IMR-90 (cell line): Measurements from ENCODE around the gene SLC24A3. TPM values are rescaled to one million over a fixed set of nuclear protein-coding genes. Genes with fewer than 3 reads are reported as not detected.

Source experiments
- ATAC-seq: fragments of 200-7000 bp; cut with Tn5 transposase; 2 replicates; pipeline ENCODE4 v1.9.1; 2020; ENCODE audit warnings: low read depth, mild to moderate bottlenecking, moderate library complexity
- BruUV-seq: library from RNA; stranded (reverse); fragments of 400-500 nt; replicated peaks from 2 replicates; lab custom pipeline; 2021; lab: Mats Ljungman, UMichigan
- CTCF ChIA-PET: fragments of 300-600 bp; formaldehyde crosslinking; extraction: SDS; loops from one replicate; lab custom pipeline; 2021; ENCODE audit warnings: antibody characterized with exemption; lab: Yijun Ruan, JAX
- POLR2A ChIA-PET: fragments of 300-600 bp; sonication (Branson Sonifier 250); formaldehyde crosslinking; loops from one replicate; lab custom pipeline; 2022; ENCODE audit warnings: antibody characterized with exemption; ENCODE audit not compliant: unreplicated experiment; lab: Charles Lee
- DNase-seq: peaks from one replicate; pipeline ENCODE4 v3.0.0; 2013
- H2AFZ ChIP-seq: replicated peaks from 2 replicates; pipeline ENCODE3; 2013; ENCODE audit warnings: low read length, mild to moderate bottlenecking; ENCODE audit not compliant: poor library complexity
- H2AK5ac ChIP-seq: 2 replicates; pipeline ENCODE4 v1.6.1; 2013; ENCODE audit warnings: low read depth, low read length, inconsistent platforms
- H2AK9ac ChIP-seq: replicated peaks from 2 replicates; pipeline ENCODE3; 2013; ENCODE audit warnings: mild to moderate bottlenecking, low read depth, low read length, moderate library complexity; ENCODE audit not compliant: poor library complexity
- H2BK120ac ChIP-seq: 2 replicates; pipeline ENCODE4 v1.6.1; 2013; ENCODE audit warnings: low read depth, low read length, inconsistent platforms
- H2BK15ac ChIP-seq: 3 replicates; pipeline ENCODE4 v1.6.1; 2013; ENCODE audit warnings: low read depth, low read length, inconsistent platforms
- H2BK20ac ChIP-seq: 2 replicates; pipeline ENCODE4 v1.6.1; 2013; ENCODE audit warnings: low read depth, mild to moderate bottlenecking, inconsistent platforms, low read length, moderate library complexity
- H2BK5ac ChIP-seq: 2 replicates; pipeline ENCODE4 v1.6.1; 2013; ENCODE audit warnings: mild to moderate bottlenecking, low read depth, low read length, inconsistent platforms; ENCODE audit not compliant: poor library complexity, severe bottlenecking
- H3K14ac ChIP-seq: replicated peaks from 2 replicates; pipeline ENCODE4 v1.6.1; 2013; ENCODE audit warnings: low read depth, low read length, inconsistent platforms
- H3K18ac ChIP-seq: 2 replicates; pipeline ENCODE4 v1.6.1; 2013; ENCODE audit warnings: low read depth, low read length, control low read depth
- H3K23ac ChIP-seq: 2 replicates; pipeline ENCODE4 v1.6.1; 2013; ENCODE audit warnings: low read depth, low read length, inconsistent platforms
- H3K27ac ChIP-seq: 2 replicates; pipeline ENCODE4 v1.5.1; 2013; ENCODE audit warnings: mild to moderate bottlenecking, control low read depth, low read length; ENCODE audit not compliant: insufficient read depth
- H3K27me3 ChIP-seq: 2 replicates; pipeline ENCODE4 v1.6.1; 2013; ENCODE audit warnings: low read length; ENCODE audit not compliant: control insufficient read depth, insufficient read depth
- H3K36me3 ChIP-seq: 2 replicates; pipeline ENCODE4 v1.6.1; 2013; ENCODE audit warnings: low read length, mixed read lengths; ENCODE audit not compliant: control insufficient read depth, insufficient read depth
- H3K4ac ChIP-seq: 2 replicates; pipeline ENCODE4 v1.6.1; 2013; ENCODE audit warnings: low read depth, low read length, inconsistent platforms
- H3K4me1 ChIP-seq: 2 replicates; pipeline ENCODE4 v1.6.1; 2013; ENCODE audit warnings: low read length, mixed read lengths; ENCODE audit not compliant: control insufficient read depth, insufficient read depth
- H3K4me2 ChIP-seq: 2 replicates; pipeline ENCODE4 v1.6.1; 2013; ENCODE audit warnings: low read depth, mild to moderate bottlenecking, control low read depth, low read length, moderate library complexity
- H3K4me3 ChIP-seq: 2 replicates; pipeline ENCODE4 v1.5.1; 2013; ENCODE audit warnings: low read depth, mild to moderate bottlenecking, control low read depth, low read length, moderate library complexity; ENCODE audit not compliant: insufficient read depth
- H3K56ac ChIP-seq: 2 replicates; pipeline ENCODE4 v1.6.1; 2013; ENCODE audit warnings: low read length, inconsistent platforms; ENCODE audit not compliant: insufficient read depth; ENCODE audit errors: extremely low read depth
- H3K79me1 ChIP-seq, 2 experiments: 2 replicates each; pipeline ENCODE4 v1.6.1; 2013; ENCODE audit warnings: low read length in 2 of 2, inconsistent platforms in 1 of 2, low read depth in 1 of 2
- H3K9ac ChIP-seq: 2 replicates; pipeline ENCODE4 v1.6.1; 2013; ENCODE audit warnings: low read depth, low read length, control low read depth
- H3K9me1 ChIP-seq: 2 replicates; pipeline ENCODE4 v1.6.1; 2013; ENCODE audit warnings: low read length, inconsistent platforms; ENCODE audit not compliant: insufficient read depth
- H3K9me3 ChIP-seq: 2 replicates; pipeline ENCODE4 v1.6.1; 2013; ENCODE audit warnings: low read length; ENCODE audit not compliant: control insufficient read depth, insufficient read depth
- H4K20me1 ChIP-seq: 2 replicates; pipeline ENCODE4 v1.6.1; 2013; ENCODE audit warnings: low read length, inconsistent platforms; ENCODE audit not compliant: insufficient read depth
- H4K5ac ChIP-seq: 2 replicates; pipeline ENCODE4 v1.6.1; 2013; ENCODE audit warnings: mild to moderate bottlenecking, low read depth, low read length, control low read depth
- H4K8ac ChIP-seq, 2 experiments: 2 replicates each; pipeline ENCODE4 v1.6.1; 2013; ENCODE audit warnings: low read depth in 2 of 2, low read length in 2 of 2, control low read depth in 1 of 2, inconsistent platforms in 1 of 2
- H4K91ac ChIP-seq: 2 replicates; pipeline ENCODE4 v1.6.1; 2013; ENCODE audit warnings: low read depth, low read length, inconsistent platforms; ENCODE audit not compliant: insufficient read depth
- BHLHE40 ChIP-seq: fragments of 150-350 bp; IDR thresholded peaks from 2 replicates; pipeline ENCODE4 v1.6.1; 2016; ENCODE audit warnings: mild to moderate bottlenecking, low read depth, low read length
- CEBPB ChIP-seq: IDR thresholded peaks from 2 replicates; pipeline ENCODE4 v1.6.1; 2012; ENCODE audit warnings: low read depth, low read length, improper control_type of control experiment
- CHD1 ChIP-seq: IDR thresholded peaks from 2 replicates; pipeline ENCODE4 v1.6.1; 2012; ENCODE audit warnings: low read depth, low read length, improper control_type of control experiment
- FOS ChIP-seq: fragments of 150-350 bp; IDR thresholded peaks from 2 replicates; pipeline ENCODE4 v1.6.1; 2016; ENCODE audit warnings: low read depth, low read length
- MAFK ChIP-seq: IDR thresholded peaks from 2 replicates; pipeline ENCODE4 v1.6.1; 2012; ENCODE audit warnings: low read depth, low read length, improper control_type of control experiment
- MAZ ChIP-seq: IDR thresholded peaks from 2 replicates; pipeline ENCODE4 v1.6.1; 2012; ENCODE audit warnings: low read depth, mild to moderate bottlenecking, low read length, improper control_type of control experiment, moderate library complexity, borderline replicate concordance
- MXI1 ChIP-seq: IDR thresholded peaks from 2 replicates; pipeline ENCODE4 v1.6.1; 2012; ENCODE audit warnings: low read depth, mild to moderate bottlenecking, low read length, moderate library complexity, borderline replicate concordance
- NFE2L2 ChIP-seq: fragments of 150-350 bp; IDR thresholded peaks from 2 replicates; pipeline ENCODE4 v1.6.1; 2016; ENCODE audit warnings: low read depth, mild to moderate bottlenecking, low read length
- POLR2A ChIP-seq: IDR thresholded peaks from 2 replicates; pipeline ENCODE4 v1.6.1; 2012; ENCODE audit warnings: mild to moderate bottlenecking, low read depth, low read length
- RAD21 ChIP-seq: IDR thresholded peaks from 2 replicates; pipeline ENCODE4 v1.6.1; 2012; ENCODE audit warnings: low read length, improper control_type of control experiment
- RCOR1 ChIP-seq: IDR thresholded peaks from 2 replicates; pipeline ENCODE4 v1.6.1; 2012; ENCODE audit warnings: mild to moderate bottlenecking, low read length, improper control_type of control experiment; ENCODE audit not compliant: insufficient replicate concordance
- RFX5 ChIP-seq: IDR thresholded peaks from 2 replicates; pipeline ENCODE4 v1.8.0; 2012; ENCODE audit warnings: low read depth, mild to moderate bottlenecking, low read length, moderate library complexity
- SMC3 ChIP-seq: fragments of 150-350 bp; IDR thresholded peaks from 2 replicates; pipeline ENCODE4 v1.6.1; 2016; ENCODE audit warnings: low read depth, mild to moderate bottlenecking, antibody characterized with exemption, low read length, moderate library complexity
- WGBS, 2 experiments: methylation state at CpG; one replicate each; pipeline versions ENCODE4 v1.1.5 to v1.1.7; 2013; ENCODE audit warnings: missing lambda C conversion rate in 2 of 2; ENCODE audit not compliant: insufficient read length in 1 of 2; ENCODE audit errors: extremely low coverage in 2 of 2; 5-methylcytosine and 5-hydroxymethylcytosine counted together
- dilution Hi-C: fragments of 300-500 bp; cut with HindIII; formaldehyde crosslinking; loops from one replicate; pipeline ENCODE4 v1.14.3; 2018; ENCODE audit warnings: low sequenced_read_pairs; ENCODE audit not compliant: unreplicated experiment
- in situ Hi-C: fragments of 300-500 bp; cut with MboI; formaldehyde crosslinking; loops from 3 replicates; pipeline ENCODE4 v1.14.3; 2019; ENCODE audit warnings: low sequenced_read_pairs, inconsistent platforms, mixed read lengths
- intact Hi-C: fragments of 100-400 bp; cut with micrococcal nuclease; formaldehyde crosslinking; loops from 2 replicates; pipeline ENCODE4 v1.10.0; 2022
- polyA plus RNA-seq, 3 experiments: library from polyadenylated mRNA; depleted of rRNA; stranded (reverse); fragments of >200 nt; gene quantifications; 2 replicates each; pipeline ENCODE4 v1.2.3, GENCODE V29; 2012; ENCODE audit warnings: low replicate concordance in 1 of 3
- total RNA-seq: library from RNA; depleted of rRNA; stranded (reverse); fragments of >200 nt; gene quantifications from 2 replicates; pipeline ENCODE4 v1.2.3, GENCODE V29; 2012
- TF ChIP-seq, protein P1 (sequence below): fragments of 150-350 bp; IDR thresholded peaks from 2 replicates; pipeline ENCODE4 v1.6.1; 2017; ENCODE audit warnings: mild to moderate bottlenecking, antibody characterized with exemption, low read length, low read depth
- TF ChIP-seq, protein P2 (sequence below): conservative IDR thresholded peaks from 2 replicates; pipeline ENCODE4 v1.5.1; 2012; ENCODE audit warnings: mild to moderate bottlenecking, low read depth, low read length, improper control_type of control experiment
- TF ChIP-seq, protein P3 (sequence below): fragments of 150-350 bp; IDR thresholded peaks from 2 replicates; pipeline ENCODE4 v1.6.1; 2016; ENCODE audit warnings: low read depth, mild to moderate bottlenecking, low read length, moderate library complexity, borderline replicate concordance

The SLC24A3 gene
- total and polyA plus RNA-seq, 2 of the 4 experiments (the other 2 are of a cell fraction), result not detected

DNA sequence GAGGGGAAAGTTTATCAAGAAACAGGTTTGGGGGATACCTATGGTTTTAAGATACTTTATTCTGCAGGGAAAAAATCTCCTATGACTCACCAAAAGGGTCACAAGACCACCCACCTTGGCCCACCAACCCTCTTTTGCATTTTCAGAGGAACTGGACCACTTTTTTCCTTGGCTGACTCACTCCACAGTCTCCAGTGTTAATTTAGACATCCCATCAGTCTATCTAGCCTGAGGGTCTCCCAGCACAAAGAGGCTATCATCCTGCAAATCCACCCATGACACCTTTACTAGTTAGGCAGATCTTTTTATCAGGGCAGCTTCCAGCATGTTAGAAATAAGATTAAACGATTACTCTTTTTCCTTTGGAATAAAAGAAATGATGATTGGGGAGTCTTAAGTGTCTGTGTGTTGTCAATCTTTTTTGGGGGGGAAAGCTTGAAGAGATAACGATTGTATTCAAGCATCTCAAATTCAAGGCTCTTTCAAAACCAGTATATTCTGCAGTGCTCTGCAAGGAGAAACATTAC is 407.5 kb downstream of the SLC24A3 start:
- BruUV-seq, result no TSS peak
- H3K79me1 ChIP-seq, result no peaks in the 10 kb centered on the region
- H3K9ac ChIP-seq, result no peak overlapping the region
- no peak overlapping the region for H2AK5ac ChIP-seq
- H3K4me3 ChIP-seq, result no peak overlapping the region
- no peak overlapping the region for H2BK15ac ChIP-seq
- no peak overlapping the region for H3K56ac ChIP-seq
- dilution Hi-C loops, result no loop called here
- in situ Hi-C loops, result no loop called here
- H3K4me1 ChIP-seq, result no peaks in the 10 kb centered on the region
- H4K20me1 ChIP-seq, result no peaks in the 10 kb centered on the region
- no peak overlapping the region for H3K4ac ChIP-seq
- no peak overlapping the region for H3K4me2 ChIP-seq
- H2AFZ ChIP-seq, result no peak overlapping the region
- no CpG with 5 or more reads among the region's 2 CpGs for WGBS, 2 experiments
- H3K9me3 ChIP-seq, result no peaks in the 10 kb centered on the region
- no peak overlapping the region for H2BK120ac ChIP-seq
- H4K5ac ChIP-seq, result no peak overlapping the region
- POLR2A ChIA-PET, result no interaction called here
- TF ChIP-seq MXI1 (no peak), NFE2L2 (no peak), RAD21 (no peak), CHD1 (no peak), POLR2A (no peak), RCOR1 (no peak), FOS (no peak), CEBPB (no peak), BHLHE40 (no peak), MAFK (no peak), SMC3 (no peak), RFX5 (no peak), MAZ (no peak)
- TF ChIP-seq, protein P1, sequence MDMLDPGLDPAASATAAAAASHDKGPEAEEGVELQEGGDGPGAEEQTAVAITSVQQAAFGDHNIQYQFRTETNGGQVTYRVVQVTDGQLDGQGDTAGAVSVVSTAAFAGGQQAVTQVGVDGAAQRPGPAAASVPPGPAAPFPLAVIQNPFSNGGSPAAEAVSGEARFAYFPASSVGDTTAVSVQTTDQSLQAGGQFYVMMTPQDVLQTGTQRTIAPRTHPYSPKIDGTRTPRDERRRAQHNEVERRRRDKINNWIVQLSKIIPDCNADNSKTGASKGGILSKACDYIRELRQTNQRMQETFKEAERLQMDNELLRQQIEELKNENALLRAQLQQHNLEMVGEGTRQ, result no peak
- TF ChIP-seq, protein P2, sequence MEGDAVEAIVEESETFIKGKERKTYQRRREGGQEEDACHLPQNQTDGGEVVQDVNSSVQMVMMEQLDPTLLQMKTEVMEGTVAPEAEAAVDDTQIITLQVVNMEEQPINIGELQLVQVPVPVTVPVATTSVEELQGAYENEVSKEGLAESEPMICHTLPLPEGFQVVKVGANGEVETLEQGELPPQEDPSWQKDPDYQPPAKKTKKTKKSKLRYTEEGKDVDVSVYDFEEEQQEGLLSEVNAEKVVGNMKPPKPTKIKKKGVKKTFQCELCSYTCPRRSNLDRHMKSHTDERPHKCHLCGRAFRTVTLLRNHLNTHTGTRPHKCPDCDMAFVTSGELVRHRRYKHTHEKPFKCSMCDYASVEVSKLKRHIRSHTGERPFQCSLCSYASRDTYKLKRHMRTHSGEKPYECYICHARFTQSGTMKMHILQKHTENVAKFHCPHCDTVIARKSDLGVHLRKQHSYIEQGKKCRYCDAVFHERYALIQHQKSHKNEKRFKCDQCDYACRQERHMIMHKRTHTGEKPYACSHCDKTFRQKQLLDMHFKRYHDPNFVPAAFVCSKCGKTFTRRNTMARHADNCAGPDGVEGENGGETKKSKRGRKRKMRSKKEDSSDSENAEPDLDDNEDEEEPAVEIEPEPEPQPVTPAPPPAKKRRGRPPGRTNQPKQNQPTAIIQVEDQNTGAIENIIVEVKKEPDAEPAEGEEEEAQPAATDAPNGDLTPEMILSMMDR, result no peak
- TF ChIP-seq, protein P3, sequence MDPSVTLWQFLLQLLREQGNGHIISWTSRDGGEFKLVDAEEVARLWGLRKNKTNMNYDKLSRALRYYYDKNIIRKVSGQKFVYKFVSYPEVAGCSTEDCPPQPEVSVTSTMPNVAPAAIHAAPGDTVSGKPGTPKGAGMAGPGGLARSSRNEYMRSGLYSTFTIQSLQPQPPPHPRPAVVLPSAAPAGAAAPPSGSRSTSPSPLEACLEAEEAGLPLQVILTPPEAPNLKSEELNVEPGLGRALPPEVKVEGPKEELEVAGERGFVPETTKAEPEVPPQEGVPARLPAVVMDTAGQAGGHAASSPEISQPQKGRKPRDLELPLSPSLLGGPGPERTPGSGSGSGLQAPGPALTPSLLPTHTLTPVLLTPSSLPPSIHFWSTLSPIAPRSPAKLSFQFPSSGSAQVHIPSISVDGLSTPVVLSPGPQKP, result no peak
- no peak overlapping the region for H2BK20ac ChIP-seq
- H3K14ac ChIP-seq, result no peak overlapping the region
- DNase-seq (no peak), ATAC-seq (no peak)
- H3K9me1 ChIP-seq, result no peaks in the 10 kb centered on the region; the same call in 1 of the 2 replicates
- no peaks in the 10 kb centered on the region for H3K36me3 ChIP-seq
- H3K23ac ChIP-seq, result no peak overlapping the region
- H2AK9ac ChIP-seq, result no peak overlapping the region
- no peak overlapping the region for H3K18ac ChIP-seq
- H4K91ac ChIP-seq, result no peak overlapping the region
- H4K8ac ChIP-seq, result no peak overlapping the region
- no peak overlapping the region for H2BK5ac ChIP-seq
- CTCF ChIA-PET, result interaction anchor here (0.6 kb wide), 1 partner anchor 29 kb away, joined by 4 read pairs; no protein-coding TSS in a partner anchor
- intact Hi-C loops, result no loop called here
- no peak overlapping the region for H3K27ac ChIP-seq
- no peaks in the 10 kb centered on the region for H3K27me3 ChIP-seq
